Hair follicle dermal papilla cell (primary cell): ENCODE results near the gene TUBB4A. TPM values are rescaled to one million over a fixed set of nuclear protein-coding genes. Genes with fewer than 3 reads are reported as not detected.

Source experiments
- small RNA-seq: library from RNA; depleted of rRNA; stranded (forward); fragments of <200 nt; gene quantifications from one replicate; pipeline ENCODE3, GENCODE V24; 2012
- total RNA-seq: library from RNA; depleted of rRNA; stranded (reverse); fragments of >200 nt; gene quantifications from 2 replicates; pipeline ENCODE4 v1.2.3, GENCODE V29; 2012

Gene TUBB4A
- not detected in 2 replicates for total RNA-seq

DNA sequence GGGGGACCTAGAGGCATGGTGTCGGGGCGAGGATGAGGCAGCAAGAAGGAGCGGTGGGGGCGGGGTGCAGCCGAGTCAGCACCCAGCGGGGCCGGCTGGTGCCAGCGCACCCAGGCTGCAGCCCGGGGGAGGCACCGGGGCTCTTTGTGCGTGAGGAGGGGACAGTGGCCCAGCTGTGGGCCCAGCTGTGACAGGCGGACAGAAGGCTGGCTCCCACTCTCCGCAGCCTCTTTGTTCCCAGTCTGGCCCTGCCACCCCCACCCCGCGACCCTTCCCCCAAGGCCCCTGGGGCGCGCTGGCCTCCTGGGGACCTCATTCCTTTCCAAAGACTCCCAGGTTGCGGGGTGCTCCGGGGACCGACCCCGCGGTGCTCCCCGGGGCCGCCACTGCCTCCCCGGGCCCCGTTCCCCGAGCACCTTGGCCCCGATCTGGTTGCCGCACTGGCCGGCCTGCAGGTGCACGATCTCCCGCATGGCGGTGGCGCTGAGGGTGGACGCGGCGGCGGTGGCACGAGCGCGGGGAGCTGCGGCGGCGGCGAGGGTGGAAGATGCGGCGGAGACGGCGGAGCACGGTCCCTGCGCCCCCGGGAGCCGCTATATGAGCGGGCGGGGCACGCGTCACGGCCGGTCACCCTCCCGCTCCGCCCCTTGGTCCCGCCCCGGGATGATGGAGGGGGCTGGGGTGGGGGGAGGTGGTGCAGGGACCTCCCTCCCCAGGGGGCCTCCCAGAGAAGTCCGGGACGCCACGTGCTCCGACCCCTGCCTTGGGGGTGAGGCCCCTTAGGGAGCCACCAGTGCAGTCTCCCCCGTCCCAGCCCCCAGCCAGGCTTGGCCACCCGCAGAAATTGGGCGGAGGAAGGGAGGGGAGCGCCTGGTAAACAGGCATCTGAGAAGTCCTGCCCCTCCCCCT, at the start of gene TUBB4A:
Gene TUBB4A, minus strand, starts transcription at position 570 of the 909 bp plus-strand sequence. Its CDS starts 97 bp downstream, at position 473.

GRCh38 chr19:6530386-6531162, 28.5 kb upstream of the TUBB4A start, which contains the start of gene TNFSF9:
Gene TNFSF9, plus strand, starts transcription at chr19:6531026. Its CDS starts 11 bp downstream, at chr19:6531037.

DNA sequence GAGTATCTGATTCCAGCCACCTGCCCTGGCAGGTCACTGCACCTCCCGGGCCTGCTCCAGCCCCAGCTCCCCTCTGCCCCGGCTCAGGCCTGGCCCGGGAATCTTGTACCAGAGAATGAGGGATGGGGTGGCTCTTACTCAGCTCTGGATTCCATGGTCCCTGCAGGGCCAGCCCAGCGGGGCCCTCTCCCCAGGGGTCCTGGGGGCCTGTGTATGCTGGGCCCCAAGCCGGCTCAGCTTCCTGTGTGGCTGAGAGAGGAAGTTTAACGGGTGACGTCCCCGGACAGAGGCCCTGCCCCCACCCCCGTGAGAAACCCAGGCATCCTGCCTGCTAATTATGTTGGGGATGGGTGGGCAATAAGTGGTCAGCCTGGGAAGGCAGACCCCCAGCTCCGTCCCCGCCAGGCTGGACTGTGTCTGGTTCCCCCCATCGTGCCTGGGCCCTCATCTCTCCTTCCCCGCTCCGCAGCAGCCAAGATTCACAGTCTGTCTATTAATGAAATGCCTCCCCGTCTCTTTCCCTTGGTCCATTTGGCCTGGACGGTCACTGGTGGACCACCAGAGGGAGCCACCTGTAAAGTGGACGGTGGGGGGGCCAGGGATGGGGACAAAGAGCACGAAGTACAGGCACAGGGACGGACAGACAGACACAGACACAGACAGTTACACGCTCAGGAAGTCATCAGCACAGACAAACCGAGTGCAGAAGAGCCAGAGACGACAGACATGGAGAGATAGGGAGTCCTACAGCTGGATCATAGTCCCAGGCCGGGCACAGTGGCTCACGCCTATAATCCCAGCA, 20.4 kb downstream of the TUBB4A start, which contains the start of gene DENND1C:
Gene DENND1C, minus strand, starts transcription at position 247 of the 802 bp plus-strand sequence. Its CDS starts 92 bp downstream, at position 155.

GRCh38 chr19:6464070-6464873, 37.8 kb downstream of the TUBB4A start, which contains the start of gene CRB3:
Gene CRB3, plus strand, starts transcription at chr19:6464271. Its CDS starts 431 bp downstream, at chr19:6464702.

GRCh38 chr19:6459262-6460098, 42.6 kb downstream of the TUBB4A start, which contains the start of gene SLC25A23:
Gene SLC25A23, minus strand, starts transcription at chr19:6459792. Its CDS starts 164 bp downstream, at chr19:6459628.

Small RNA genes within 50 kb of the gene (small RNA-seq; reads per million reads assigned to genes)
- not detected for gene AC010503.2

Other genes starting within 250 kb of the TUBB4A start
- gene MLLT1, start 222.3 kb downstream of the TUBB4A start, total RNA-seq, result 21.6 and 22.2 TPM in 2 replicates
- not detected in 2 replicates for gene ACER1, start 168.7 kb downstream of the TUBB4A start, total RNA-seq
- gene CLPP, start 140.8 kb downstream of the TUBB4A start, total RNA-seq, result 34.1 and 41.7 TPM in 2 replicates
- gene ALKBH7, start 129.5 kb downstream of the TUBB4A start, total RNA-seq, result 42.0 and 54.8 TPM in 2 replicates
- 0.97 and 2.9 TPM in 2 replicates for gene PSPN, start 126.4 kb downstream of the TUBB4A start, total RNA-seq
- 45.9 and 46.8 TPM in 2 replicates for gene GTF2F1, start 109.1 kb downstream of the TUBB4A start, total RNA-seq
- gene KHSRP, start 77.5 kb downstream of the TUBB4A start, total RNA-seq, result 104 and 115 TPM in 2 replicates
- gene SLC25A41, start 68.5 kb downstream of the TUBB4A start, total RNA-seq, result 0.12 and 0.16 TPM in 2 replicates
- gene SLC25A23, start 42.5 kb downstream of the TUBB4A start, total RNA-seq, result 71.8 and 74.3 TPM in 2 replicates
- gene CRB3, start 38.0 kb downstream of the TUBB4A start, total RNA-seq, result not detected in 2 replicates
- gene DENND1C, start 20.5 kb downstream of the TUBB4A start, total RNA-seq, result not detected in 2 replicates
- 5.7 and 7.5 TPM in 2 replicates for gene TNFSF9, start 28.7 kb upstream of the TUBB4A start, total RNA-seq
- not detected in 2 replicates for gene CD70, start 88.8 kb upstream of the TUBB4A start, total RNA-seq
- not detected in 2 replicates for gene TNFSF14, start 167.9 kb upstream of the TUBB4A start, total RNA-seq
- gene C3, start 218.3 kb upstream of the TUBB4A start, total RNA-seq, result 0.97 and 3.1 TPM in 2 replicates
- gene GPR108, start 235.3 kb upstream of the TUBB4A start, total RNA-seq, result 40.7 and 49.4 TPM in 2 replicates
- gene TRIP10, start 237.4 kb upstream of the TUBB4A start, total RNA-seq, result 41.7 and 44.4 TPM in 2 replicates